ENCODE results near the gene R3HDM1. TPM values are rescaled to one million over a fixed set of nuclear protein-coding genes. Genes with fewer than 3 reads are reported as not detected.

The R3HDM1 gene
- total RNA-seq, 4 donors from 2014 or later: 11.1 to 17.5 (median 15.7) TPM

GRCh38 chr2:135674453-135674852 is 143.2 kb downstream of the R3HDM1 start:
- ATAC-seq (ENCODE audit: low FRiP score) (no peak), DNase-seq (ENCODE audit: low spot score) (no peak)
- TF ChIP-seq, protein P1, sequence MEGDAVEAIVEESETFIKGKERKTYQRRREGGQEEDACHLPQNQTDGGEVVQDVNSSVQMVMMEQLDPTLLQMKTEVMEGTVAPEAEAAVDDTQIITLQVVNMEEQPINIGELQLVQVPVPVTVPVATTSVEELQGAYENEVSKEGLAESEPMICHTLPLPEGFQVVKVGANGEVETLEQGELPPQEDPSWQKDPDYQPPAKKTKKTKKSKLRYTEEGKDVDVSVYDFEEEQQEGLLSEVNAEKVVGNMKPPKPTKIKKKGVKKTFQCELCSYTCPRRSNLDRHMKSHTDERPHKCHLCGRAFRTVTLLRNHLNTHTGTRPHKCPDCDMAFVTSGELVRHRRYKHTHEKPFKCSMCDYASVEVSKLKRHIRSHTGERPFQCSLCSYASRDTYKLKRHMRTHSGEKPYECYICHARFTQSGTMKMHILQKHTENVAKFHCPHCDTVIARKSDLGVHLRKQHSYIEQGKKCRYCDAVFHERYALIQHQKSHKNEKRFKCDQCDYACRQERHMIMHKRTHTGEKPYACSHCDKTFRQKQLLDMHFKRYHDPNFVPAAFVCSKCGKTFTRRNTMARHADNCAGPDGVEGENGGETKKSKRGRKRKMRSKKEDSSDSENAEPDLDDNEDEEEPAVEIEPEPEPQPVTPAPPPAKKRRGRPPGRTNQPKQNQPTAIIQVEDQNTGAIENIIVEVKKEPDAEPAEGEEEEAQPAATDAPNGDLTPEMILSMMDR (IDR thresholded peaks at IDR 0.05): no peak

- no peak for ATAC-seq (ENCODE audit: low FRiP score)
Observed at GRCh38 chr2:135676031-135676430, 144.7 kb downstream of the R3HDM1 start.

GRCh38 chr2:135679125-135679524 is 147.8 kb downstream of the R3HDM1 start:
- ATAC-seq (ENCODE audit: low FRiP score) (no peak), DNase-seq (ENCODE audit: low spot score) (no peak)
- TF ChIP-seq, protein P1 (IDR thresholded peaks at IDR 0.05): no peak

More at GRCh38 chr2:135676031-135676430, 144.7 kb downstream of the R3HDM1 start:
- TF ChIP-seq, protein P1 (IDR thresholded peaks at IDR 0.05): no peak
- DNase-seq (ENCODE audit: low spot score): no peak

DNA sequence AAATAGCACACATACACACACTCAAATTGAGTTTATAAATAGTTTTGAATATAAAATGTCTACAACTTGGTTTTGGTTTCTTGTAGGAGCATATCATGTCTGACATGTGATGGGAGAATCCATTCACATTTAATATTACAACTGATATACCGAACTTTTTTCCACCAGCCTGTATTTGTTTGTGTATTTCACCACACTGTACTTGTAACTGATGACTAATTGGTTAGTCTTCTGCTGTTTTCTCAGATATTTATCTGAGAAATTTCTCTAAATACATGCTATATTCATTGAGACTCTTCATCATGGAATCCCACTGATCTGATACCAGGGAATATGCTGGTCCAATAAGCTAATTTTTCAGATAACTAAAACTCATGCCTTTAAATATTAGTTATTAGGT is 154.1 kb downstream of the R3HDM1 start:
- DNase-seq (ENCODE audit: low spot score): no peak
- no peak for ATAC-seq (ENCODE audit: low FRiP score)
- TF ChIP-seq, protein P1 (IDR thresholded peaks at IDR 0.05): no peak

DNA sequence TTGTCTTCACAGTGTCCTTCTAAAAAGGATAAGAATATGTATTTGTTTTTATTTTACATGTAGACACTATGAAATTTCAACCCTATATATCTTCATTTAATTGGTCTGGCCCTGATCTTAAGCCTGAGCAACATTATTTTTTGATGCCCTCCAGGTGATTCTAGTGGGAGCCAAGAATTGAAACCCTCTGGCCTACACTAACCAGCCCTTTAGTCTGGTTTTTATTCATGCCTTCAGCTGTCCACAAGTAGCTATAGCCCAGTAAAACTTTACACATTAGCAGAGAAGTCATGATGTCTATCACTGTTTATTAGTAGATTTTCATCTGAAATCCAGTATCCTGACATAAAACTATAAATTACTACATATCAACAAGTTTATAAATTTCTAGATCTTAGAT is 157.7 kb downstream of the R3HDM1 start:
- TF ChIP-seq, protein P1 (IDR thresholded peaks at IDR 0.05): no peak
- ATAC-seq (ENCODE audit: low FRiP score) (no peak), DNase-seq (ENCODE audit: low spot score) (no peak)

DNA sequence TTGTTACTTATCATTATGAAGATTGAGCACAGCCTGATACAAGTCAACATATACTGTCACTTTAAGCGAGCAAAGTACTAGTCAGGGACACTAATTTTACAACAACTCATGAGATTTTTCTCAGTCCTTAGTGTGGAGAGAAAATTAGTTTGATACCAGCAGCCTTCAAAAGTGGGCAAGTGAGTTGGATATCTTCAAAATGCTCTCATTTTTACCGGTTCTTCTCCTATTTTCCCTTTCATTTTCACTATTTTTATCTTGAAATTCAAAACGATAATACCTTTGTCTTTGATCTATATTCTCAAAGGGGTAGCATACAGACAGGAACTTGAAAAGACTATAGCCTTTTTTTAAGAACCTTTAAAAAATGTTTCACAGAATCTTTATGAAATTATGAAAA is 158.4 kb downstream of the R3HDM1 start:
- TF ChIP-seq, protein P1 (IDR thresholded peaks at IDR 0.05): no peak
- ATAC-seq (ENCODE audit: low FRiP score): no peak

DNA sequence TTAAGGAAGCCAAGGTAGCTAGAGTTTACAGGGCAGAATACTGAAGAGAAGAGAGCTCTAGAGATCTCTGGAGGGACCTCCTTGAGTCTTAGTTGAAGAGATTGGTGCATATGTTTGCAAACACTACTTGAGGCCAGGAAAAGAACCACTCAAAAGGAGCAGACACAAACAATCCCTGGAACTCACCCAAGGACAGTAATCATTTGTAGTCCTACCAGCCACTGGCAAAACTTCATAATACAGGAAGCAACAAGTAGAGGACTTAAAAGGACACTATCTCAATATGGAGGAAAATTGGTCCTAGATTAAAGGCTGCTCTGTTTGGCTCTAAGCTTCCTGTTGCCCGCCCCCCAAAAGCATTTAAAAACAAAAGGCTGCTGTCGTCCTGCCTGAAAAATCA is 163.4 kb downstream of the R3HDM1 start:
- DNase-seq (ENCODE audit: low spot score) (no peak), ATAC-seq (ENCODE audit: low FRiP score) (no peak)
- TF ChIP-seq, protein P1 (IDR thresholded peaks at IDR 0.05): no peak

More for the DNA sequence above, 158.4 kb downstream of the R3HDM1 start:
- no peak for DNase-seq (ENCODE audit: low spot score)
